IPS DF 19.7 (cell line): Measurements from ENCODE around the gene MCTP1.
"Not testable (repeated sequence)": the region's sequence is repeated elsewhere in the genome, so short reads cannot be mapped to it uniquely, and the experiment has no call there.

Experiments used
- DNase-seq: peaks from one replicate; pipeline ENCODE4 v3.0.0-alpha.2; 2013; ENCODE audit warnings: low read depth, low spot score

The MCTP1 gene

GRCh38 chr5:95252801-95253200, 32.1 kb downstream of the MCTP1 start:
- DNase-seq = no peak

DNA sequence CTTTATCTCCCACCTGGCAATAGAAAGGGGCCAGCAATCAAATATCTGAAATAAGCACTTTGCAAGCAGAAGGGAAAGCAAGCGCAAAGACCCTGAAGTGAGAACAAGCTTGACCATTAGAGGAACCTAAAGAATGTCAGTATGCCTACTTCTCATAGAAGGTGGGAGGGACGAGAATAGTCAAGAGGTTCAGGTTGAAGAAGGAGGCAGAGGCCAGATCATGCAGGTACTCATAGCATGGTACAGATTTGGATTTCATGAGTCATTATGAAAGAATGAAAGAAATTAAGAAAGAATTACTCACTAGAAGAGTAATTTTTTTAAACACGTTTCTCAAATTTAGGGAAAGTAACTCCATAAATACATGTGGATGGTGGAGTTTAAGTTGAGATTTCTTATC, 33.7 kb downstream of the MCTP1 start:
- no peak for DNase-seq

DNA sequence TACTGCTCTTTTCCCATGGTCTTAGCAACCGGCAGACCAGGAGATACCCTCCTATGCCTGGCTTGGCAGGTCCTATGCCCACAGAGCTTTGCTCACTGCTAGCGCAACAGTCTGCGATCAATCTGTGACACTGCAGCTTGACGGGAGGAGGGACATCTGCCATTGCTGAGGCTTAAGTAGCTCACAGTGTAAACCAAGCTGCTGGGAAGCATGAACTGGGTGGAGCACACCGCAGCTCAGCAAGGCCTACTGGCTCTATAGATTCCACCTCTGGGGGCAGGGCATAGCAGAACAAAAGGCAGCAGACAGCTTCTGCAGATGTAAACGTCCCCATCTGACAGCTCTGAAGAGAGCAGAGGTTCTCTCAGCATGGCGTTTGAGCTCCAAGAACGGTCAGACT, 40.4 kb downstream of the MCTP1 start:
- no peak for DNase-seq

- no peak for DNase-seq
Measured at GRCh38 chr5:95241635-95242034, 43.3 kb downstream of the MCTP1 start.

- DNase-seq = no peak
Measured at GRCh38 chr5:95241161-95241560, 43.7 kb downstream of the MCTP1 start.

GRCh38 chr5:95238560-95239325, 46.2 kb downstream of the MCTP1 start:
- no peak for DNase-seq

GRCh38 chr5:95237324-95237723, 47.6 kb downstream of the MCTP1 start:
- no peak for DNase-seq

- DNase-seq = no peak
Measured at GRCh38 chr5:95235439-95235982, 49.4 kb downstream of the MCTP1 start.

- DNase-seq = no peak
Measured at GRCh38 chr5:95229646-95230045, 55.2 kb downstream of the MCTP1 start.

DNA sequence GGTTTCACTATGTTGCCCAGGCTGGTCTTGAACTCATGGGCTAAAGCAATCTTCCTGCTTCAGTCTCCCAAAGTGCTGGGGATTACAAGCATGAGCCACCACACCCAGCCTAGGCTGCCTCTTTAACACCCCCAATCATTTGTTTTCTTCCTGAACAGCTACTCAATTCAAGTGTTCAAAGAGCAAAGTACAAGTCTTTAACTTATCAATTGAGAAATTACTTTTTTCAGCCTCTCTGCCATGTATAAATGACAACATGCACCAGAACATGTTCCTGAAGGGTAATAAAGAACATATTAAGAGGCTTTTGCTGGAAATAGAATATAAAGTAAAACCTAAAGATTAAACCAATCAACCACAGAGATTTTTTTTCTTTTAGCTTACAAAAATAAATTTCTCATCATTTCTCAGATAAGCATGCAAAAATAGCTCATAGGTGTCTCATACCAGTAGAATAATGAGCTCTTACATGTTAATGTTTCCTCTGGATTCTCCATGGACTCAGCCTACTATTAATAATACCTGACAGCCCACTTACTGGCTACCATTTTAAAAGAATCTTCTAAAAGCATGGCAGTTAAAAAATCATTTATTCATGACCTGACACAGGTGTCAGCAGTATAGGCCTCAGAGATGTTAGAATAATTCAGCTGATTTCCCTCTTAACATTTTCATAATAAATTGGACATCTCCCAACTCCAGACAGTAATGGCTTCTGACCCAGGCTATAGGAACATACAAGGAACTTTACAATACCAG, 60.0 kb downstream of the MCTP1 start:
- DNase-seq = no peak

DNA sequence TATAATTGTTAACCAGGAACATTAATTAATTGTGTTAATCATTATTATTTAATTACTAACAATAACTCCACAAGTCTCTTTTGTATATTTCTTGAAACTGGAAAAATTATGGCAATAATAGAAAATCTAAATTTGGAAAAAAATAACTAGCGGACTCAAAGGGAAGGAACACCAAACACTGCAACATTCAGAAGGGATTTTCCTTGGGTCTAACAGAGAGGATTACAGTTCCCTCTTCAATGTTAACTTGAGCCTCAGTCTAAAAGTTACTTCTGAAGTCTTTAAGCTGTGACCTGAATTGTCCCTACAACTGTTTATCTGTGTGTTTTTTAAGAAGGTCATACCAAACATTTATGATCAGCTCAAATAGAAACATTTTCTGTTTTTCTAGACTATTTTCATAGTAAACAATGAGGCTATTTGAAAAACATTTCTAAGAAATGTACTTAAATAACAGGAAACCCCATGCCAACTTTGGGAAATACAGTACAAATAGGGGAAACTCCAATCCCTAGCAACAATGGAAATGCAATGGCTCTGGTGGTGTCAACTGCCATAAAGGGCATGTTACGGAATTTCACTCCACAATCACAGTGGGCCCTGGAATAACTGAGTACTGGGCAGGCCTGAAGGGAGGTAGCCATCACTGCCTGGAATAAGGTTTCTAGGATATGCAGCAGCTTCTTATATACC, 61.2 kb downstream of the MCTP1 start:
- DNase-seq = no peak

- no peak for DNase-seq
Measured at GRCh38 chr5:95222836-95223235, 62.1 kb downstream of the MCTP1 start.

- DNase-seq = no peak
Measured at GRCh38 chr5:95221234-95221633, 63.7 kb downstream of the MCTP1 start.

DNA sequence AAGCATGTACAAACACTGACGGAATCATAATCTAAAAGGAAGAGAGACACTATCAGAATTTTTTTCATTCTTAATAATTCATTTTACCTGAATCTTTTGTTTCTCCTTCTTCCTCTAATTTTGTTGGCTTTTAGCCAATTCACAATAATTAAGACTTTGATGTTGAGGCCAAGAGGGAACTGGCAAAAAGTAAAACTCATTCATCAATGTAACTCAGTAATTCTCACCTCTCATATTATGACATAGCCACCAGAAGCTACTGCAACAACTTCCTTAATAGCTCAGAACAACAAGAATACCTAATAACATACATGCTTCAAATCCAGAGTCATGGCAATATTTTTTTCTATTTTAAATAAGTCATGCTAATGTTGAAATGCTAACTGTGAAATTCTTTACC, 64.5 kb downstream of the MCTP1 start:
- DNase-seq = no peak

DNA sequence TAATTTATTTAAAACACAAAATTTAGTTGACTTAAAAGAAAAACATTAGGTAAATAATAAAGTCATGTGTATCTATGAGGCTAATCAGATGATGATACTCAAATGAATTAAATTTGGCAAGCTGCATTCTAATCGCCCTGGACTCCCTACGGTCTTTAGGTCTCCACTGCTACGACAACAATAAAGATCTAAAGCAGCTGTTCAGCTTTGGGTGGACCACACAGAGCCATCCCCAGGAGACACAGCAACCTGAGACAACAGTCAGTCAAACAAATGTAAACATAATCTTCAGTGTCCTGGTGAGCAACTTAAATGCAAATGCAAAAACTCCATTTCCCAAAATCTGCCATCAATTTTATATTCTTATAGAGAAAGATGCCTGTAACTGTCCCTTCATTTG, 65.5 kb downstream of the MCTP1 start:
- DNase-seq = no peak

GRCh38 chr5:95217881-95218280, 67.0 kb downstream of the MCTP1 start:
- DNase-seq = no peak

DNA sequence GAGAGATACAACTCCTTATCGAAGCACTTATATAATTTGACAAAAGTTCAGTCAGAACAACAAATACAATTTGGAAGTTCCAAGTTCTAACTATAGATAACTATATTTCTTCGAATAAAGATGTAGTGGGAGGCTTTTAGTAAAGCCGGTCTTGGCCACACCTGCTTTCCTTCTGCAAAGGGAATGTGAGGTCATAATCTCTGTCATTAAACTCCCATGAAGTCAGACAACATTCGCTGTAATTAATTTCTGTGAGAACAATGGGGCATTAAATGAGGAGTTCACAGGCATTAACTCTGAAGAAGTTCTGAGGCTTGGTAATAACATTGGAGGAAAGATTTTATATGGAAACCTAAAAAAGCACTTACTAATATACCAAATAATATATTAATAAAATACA, 67.5 kb downstream of the MCTP1 start:
- no peak for DNase-seq

DNA sequence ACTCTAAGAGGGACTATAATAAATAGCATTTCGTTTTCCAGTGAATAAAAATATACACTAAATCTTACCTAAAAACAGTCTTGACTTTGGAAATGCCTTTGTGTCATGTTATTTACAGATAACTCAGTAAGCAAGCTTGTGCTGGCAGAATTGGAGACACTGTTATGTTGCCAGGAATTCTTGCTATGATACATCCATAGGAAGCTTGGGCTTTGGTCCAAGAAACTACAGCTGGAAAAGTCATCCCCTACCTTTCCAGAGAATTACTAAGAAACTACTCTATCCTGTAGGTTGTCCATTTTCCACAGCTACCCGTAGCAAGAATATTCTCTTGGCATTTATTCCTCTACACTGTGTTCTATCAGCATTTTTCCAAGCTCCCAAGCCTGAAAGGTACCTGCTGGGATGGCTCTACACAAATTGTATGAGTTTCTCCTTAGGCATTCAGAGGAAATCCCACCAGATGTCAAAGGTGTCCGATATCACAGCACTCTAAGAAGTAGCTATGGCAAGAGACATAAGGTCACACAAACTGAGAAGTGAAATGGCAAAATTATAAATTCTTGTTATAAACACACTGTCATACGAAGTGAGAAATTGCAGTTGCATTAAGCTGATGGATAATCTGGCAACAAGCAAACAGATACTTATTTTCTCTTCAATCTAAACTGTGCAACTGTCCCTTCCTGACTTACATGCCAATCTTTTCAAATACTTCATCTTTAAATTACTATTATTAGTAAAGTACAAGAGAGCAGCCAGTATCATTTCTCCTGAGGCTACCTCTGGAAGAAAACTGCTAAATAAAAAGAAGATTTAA, 68.5 kb downstream of the MCTP1 start:
- DNase-seq = no peak

- not testable (repeated sequence) for DNase-seq
Measured at GRCh38 chr5:95207811-95208210, 77.1 kb downstream of the MCTP1 start.

DNA sequence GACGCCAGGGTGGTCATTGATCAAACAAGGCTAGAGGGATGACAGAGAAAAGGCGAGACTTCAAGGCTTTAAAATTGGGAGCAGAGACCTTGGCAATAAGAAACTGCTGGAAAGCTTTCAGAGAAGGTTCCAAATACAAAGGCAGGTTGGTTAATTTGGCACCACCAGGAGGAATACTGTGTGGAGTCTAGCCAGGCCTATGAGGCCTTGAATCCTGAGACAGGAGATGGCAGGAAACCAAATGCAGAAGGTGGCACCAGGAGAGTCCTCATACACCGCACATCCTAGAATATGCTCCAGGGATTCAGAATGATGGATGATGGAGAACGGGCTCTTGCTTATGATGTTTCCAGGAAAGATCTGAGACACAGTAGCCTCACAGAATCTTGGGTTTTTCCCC, 90.0 kb downstream of the MCTP1 start:
- DNase-seq = no peak

DNA sequence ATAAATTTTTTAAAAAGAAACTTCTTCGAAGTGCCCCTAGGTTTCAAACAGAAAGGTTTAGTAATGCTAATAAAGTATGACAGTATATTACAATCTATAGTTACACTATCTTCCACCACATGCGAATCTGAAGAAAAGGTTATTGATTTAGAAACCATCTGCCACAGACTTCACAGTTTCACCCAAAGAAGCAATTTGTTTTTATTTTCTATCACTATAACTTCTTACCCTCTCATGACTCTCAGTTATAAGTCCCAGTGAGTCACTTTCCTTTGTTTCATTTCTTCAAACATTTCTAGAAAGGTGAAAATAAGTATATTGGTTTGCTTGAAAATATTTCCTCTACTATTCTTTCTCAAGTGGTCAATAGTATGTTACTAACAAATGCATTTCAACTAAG, 93.6 kb downstream of the MCTP1 start:
- no peak for DNase-seq
